GM10248 (cell line): Measurements from ENCODE around the gene IWS1.

ENCODE experiments used
- CTCF ChIA-PET: fragments of 300-600 bp; sonication (Branson Sonifier 250); formaldehyde crosslinking; extraction: SDS; loops from one replicate; lab custom pipeline; 2021; ENCODE audit warnings: antibody characterized with exemption; lab: Yijun Ruan, JAX
- POLR2A ChIA-PET: fragments of 350-650 bp; sonication (Branson Sonifier 250); formaldehyde crosslinking; extraction: SDS; loops from one replicate; lab custom pipeline; 2020; ENCODE audit warnings: antibody characterized with exemption; lab: Yijun Ruan, JAX
- DNase-seq: peaks from one replicate; pipeline ENCODE4 v3.0.0; 2012; ENCODE audit errors: extremely low spot score
- CTCF ChIP-seq: IDR thresholded peaks from 2 replicates; pipeline ENCODE4 v1.5.1; 2012; ENCODE audit warnings: mild to moderate bottlenecking, low read depth; ENCODE audit errors: extremely low read depth, missing control alignments, control extremely low read depth

IWS1 gene

GRCh38 chr2:127561371-127561770, 35.1 kb upstream of the IWS1 start:
- POLR2A ChIA-PET: no interaction called here
- CTCF ChIA-PET: no interaction called here
- TF ChIP-seq CTCF: no peak
- DNase-seq: no peak

- no peak for DNase-seq
- CTCF ChIA-PET: no interaction called here
- no peak for TF ChIP-seq CTCF
- POLR2A ChIA-PET: no interaction called here
Observed at GRCh38 chr2:127560931-127561280, 34.6 kb upstream of the IWS1 start.

GRCh38 chr2:127560201-127560930, 34.1 kb upstream of the IWS1 start:
- TF ChIP-seq CTCF: no peak
- POLR2A ChIA-PET: no interaction called here
- CTCF ChIA-PET: no interaction called here
- no peak for DNase-seq

GRCh38 chr2:127559454-127559853, 33.2 kb upstream of the IWS1 start:
- TF ChIP-seq CTCF: no peak
- ChIA-PET CTCF (interaction anchor here (1.0 kb wide), 1 partner anchor 20 kb away, joined by 4 read pairs; no protein-coding TSS in a partner anchor), POLR2A (no interaction called here)
- no peak for DNase-seq

- no peak for DNase-seq
- CTCF ChIA-PET: interaction anchor here (1.0 kb wide), 1 partner anchor 20 kb away, joined by 4 read pairs; no protein-coding TSS in a partner anchor
- TF ChIP-seq CTCF: no peak
- POLR2A ChIA-PET: no interaction called here
Observed at GRCh38 chr2:127558911-127559310, 32.6 kb upstream of the IWS1 start.

- ChIA-PET POLR2A (no interaction called here), CTCF (interaction anchor here (1.2 kb wide), 1 partner anchor 11 kb away, joined by 3 read pairs; no protein-coding TSS in a partner anchor)
- no peak for TF ChIP-seq CTCF
- no peak for DNase-seq
Observed at GRCh38 chr2:127552846-127553245, 26.6 kb upstream of the IWS1 start.
